Stimulated activated naive CD8-positive, alpha-beta T cell treated with anti-CD3 and anti-CD28 coated beads, Interleukin-15, Interleukin-2, amounts not matched to agents 100 ng/mL and 50 ng/mL, for 24 hours (primary cell): ENCODE measurements around the gene CRB2.

Experiments used
- H3K27ac Mint-ChIP-seq: one replicate; pipeline ENCODE4 v1.8.0; 2021; ENCODE audit warnings: mild to moderate bottlenecking, mixed read lengths
- H3K27me3 Mint-ChIP-seq: one replicate; pipeline ENCODE4 v1.8.0; 2021; ENCODE audit warnings: mixed read lengths
- H3K36me3 Mint-ChIP-seq: one replicate; pipeline ENCODE4 v1.8.0; 2021; ENCODE audit warnings: low read depth, mixed read lengths
- H3K4me1 Mint-ChIP-seq: one replicate; pipeline ENCODE4 v1.8.0; 2021; ENCODE audit warnings: low read depth, mixed read lengths
- H3K4me3 Mint-ChIP-seq: one replicate; pipeline ENCODE4 v1.8.0; 2021; ENCODE audit warnings: mild to moderate bottlenecking, mixed read lengths
- H3K9me3 Mint-ChIP-seq: one replicate; pipeline ENCODE4 v1.8.0; 2021; ENCODE audit warnings: mixed read lengths

CRB2 gene

GRCh38 chr9:123372766-123373446 is 16.9 kb downstream of the CRB2 start:
- H3K4me3 Mint-ChIP-seq, result no peak overlapping the region
- H3K27ac Mint-ChIP-seq, result no peak overlapping the region
- peaks cover 38% of the 10 kb centered on the region for H3K27me3 Mint-ChIP-seq

DNA sequence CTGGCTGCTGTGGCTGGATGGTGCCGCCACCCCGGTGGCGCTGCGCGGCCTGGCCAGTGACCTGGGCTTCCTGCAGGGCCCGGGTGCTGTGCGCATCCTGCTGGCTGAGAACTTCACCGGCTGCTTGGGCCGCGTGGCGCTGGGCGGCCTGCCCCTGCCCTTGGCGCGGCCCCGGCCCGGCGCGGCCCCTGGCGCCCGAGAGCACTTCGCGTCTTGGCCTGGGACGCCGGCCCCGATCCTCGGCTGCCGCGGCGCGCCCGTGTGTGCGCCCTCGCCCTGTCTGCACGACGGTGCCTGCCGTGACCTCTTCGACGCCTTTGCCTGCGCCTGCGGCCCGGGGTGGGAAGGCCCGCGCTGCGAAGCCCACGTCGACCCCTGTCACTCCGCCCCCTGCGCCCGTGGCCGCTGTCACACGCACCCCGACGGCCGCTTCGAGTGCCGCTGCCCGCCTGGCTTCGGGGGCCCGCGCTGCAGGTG is 17.5 kb downstream of the CRB2 start:
- no peak overlapping the region for H3K27ac Mint-ChIP-seq
- H3K36me3 Mint-ChIP-seq, result no peaks in the 10 kb centered on the region
- H3K4me1 Mint-ChIP-seq, result peaks cover 2% of the 10 kb centered on the region
- H3K27me3 Mint-ChIP-seq, result peaks cover 38% of the 10 kb centered on the region
- H3K9me3 Mint-ChIP-seq, result no peaks in the 10 kb centered on the region
- H3K4me3 Mint-ChIP-seq, result no peak overlapping the region

More at GRCh38 chr9:123372766-123373446, 16.9 kb downstream of the CRB2 start:
- Mint-ChIP-seq H3K9me3 (no peaks in the 10 kb centered on the region), H3K36me3 (no peaks in the 10 kb centered on the region), H3K4me1 (peaks cover 2% of the 10 kb centered on the region)

GRCh38 chr9:123373946-123374345 is 17.9 kb downstream of the CRB2 start:
- peaks cover 2% of the 10 kb centered on the region for H3K4me1 Mint-ChIP-seq
- H3K4me3 Mint-ChIP-seq, result no peak overlapping the region
- no peaks in the 10 kb centered on the region for H3K36me3 Mint-ChIP-seq
- H3K27me3 Mint-ChIP-seq, result peaks cover 38% of the 10 kb centered on the region
- no peaks in the 10 kb centered on the region for H3K9me3 Mint-ChIP-seq
- no peak overlapping the region for H3K27ac Mint-ChIP-seq

DNA sequence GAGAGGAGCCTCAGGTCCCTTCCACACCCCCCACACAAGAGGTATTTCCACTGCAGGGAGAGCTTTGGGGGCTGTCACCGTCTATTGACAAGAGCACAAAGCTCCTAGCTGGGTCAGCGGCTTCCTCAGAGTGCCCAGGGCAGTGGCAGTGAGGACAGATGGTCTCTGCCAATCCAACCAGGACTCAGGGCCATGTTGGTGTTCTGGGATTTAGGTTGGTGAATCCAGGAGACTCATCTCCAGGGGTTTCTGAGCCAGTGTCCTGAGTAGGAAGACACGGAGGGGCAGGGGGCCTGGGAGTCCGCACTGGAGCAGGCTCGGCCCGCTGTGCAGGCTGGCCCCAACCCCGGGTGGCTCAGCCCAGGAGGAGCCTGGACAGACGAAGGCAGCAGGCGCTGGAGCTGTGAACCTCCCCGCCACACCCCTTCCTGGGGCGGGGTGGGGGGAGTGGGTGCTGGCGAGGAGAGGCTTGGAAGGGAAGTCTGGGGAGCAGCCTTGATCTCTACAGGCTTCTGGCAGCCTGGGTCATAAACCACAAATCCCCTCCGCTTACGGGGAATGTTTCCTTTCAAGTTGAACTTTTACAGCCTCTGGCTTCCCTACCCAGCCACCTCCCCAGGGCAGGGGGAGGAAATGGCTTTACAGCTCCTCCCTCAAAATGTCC is 19.6 kb downstream of the CRB2 start:
- Mint-ChIP-seq H3K27me3 (peaks cover 31% of the 10 kb centered on the region), H3K4me1 (peaks cover 2% of the 10 kb centered on the region), H3K4me3 (no peak overlapping the region), H3K36me3 (no peaks in the 10 kb centered on the region), H3K27ac (no peak overlapping the region), H3K9me3 (no peaks in the 10 kb centered on the region)

DNA sequence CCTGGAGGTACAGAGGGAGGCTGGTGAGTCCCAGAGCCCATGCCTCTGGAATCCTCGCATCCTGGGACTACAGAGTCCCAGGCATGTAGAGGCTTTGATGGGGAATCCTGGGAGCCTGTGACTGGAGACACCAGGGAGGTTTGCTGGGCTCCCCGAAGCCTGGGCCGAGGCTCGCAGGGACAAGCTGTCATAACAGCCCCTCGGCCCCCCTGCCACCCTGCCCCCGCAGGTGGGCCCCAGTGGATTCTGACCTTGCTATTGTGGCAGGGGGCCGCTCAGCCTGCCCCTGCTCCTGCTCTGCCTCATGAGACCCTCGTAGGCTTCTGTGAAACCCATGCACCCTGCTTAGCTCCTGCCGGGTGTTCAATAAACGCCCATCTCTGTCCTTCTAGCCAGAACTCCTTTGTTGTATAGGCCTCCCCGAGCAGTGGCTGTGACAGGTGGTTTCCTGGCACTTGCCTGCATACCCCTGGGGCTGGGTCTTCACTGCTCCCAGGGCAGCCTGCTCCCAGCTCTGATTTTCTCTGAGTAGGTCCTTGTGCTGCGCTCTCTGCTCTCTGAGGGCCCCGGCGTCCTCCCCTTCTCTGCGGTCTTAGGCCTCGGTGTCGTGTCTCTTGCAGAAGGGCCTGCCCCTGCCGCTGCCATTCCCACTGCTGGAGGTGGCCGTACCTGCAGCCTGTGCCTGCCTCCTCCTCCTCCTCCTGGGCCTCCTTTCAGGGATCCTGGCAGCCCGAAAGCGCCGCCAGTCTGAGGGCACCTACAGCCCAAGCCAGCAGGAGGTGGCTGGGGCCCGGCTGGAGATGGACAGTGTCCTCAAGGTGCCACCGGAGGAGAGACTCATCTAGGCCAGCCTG is 20.4 kb downstream of the CRB2 start:
- Mint-ChIP-seq H3K9me3 (no peaks in the 10 kb centered on the region), H3K27me3 (peaks cover 31% of the 10 kb centered on the region), H3K4me1 (peaks cover 2% of the 10 kb centered on the region), H3K27ac (no peak overlapping the region), H3K36me3 (no peaks in the 10 kb centered on the region), H3K4me3 (no peak overlapping the region)

DNA sequence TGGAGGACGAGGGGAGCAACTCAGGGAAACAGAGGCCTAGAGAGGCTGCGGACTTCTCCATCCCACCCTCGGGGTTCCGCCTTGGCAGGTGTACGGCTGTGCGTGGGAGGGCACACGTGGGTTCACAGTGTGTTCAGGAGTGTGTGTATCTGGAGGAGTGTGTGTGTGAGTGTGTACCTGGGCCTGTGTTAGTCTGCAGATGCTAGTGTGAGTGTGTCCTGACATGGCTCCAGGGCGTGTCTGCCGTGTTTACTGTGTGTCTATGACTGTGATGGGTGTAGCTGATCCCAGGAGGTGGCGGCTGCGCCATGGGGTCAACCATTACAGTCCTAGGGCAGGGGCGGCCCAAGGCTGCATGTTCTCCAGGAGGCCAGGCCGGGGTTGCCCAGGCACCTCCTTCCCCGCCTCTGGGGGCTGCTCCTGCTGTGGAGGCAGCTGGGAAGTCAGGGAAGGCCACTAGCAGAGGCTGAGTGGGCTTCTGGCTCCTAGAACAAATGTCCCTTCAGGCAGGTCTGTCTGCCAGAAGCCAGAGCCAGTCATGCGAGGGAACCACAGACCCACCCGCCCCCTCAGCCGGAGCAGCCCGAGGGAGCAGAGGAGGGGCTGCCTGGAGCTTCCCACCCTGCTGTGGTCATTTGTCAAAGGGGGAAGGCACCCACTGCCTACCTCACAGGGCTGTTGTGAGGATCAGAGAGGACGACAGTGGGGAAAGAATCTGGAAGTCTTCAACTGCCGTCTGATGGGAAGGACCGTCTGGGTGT is 21.4 kb downstream of the CRB2 start:
- H3K4me1 Mint-ChIP-seq, result peaks cover 2% of the 10 kb centered on the region
- no peak overlapping the region for H3K4me3 Mint-ChIP-seq
- H3K27ac Mint-ChIP-seq, result no peak overlapping the region
- no peaks in the 10 kb centered on the region for H3K9me3 Mint-ChIP-seq
- peaks cover 22% of the 10 kb centered on the region for H3K27me3 Mint-ChIP-seq
- H3K36me3 Mint-ChIP-seq, result no peaks in the 10 kb centered on the region

- Mint-ChIP-seq H3K4me3 (no peak overlapping the region), H3K27me3 (peaks cover 17% of the 10 kb centered on the region), H3K27ac (no peak overlapping the region), H3K4me1 (peaks cover 2% of the 10 kb centered on the region), H3K9me3 (no peaks in the 10 kb centered on the region), H3K36me3 (no peaks in the 10 kb centered on the region)
Measured at GRCh38 chr9:123378025-123378424, 22.0 kb downstream of the CRB2 start.

DNA sequence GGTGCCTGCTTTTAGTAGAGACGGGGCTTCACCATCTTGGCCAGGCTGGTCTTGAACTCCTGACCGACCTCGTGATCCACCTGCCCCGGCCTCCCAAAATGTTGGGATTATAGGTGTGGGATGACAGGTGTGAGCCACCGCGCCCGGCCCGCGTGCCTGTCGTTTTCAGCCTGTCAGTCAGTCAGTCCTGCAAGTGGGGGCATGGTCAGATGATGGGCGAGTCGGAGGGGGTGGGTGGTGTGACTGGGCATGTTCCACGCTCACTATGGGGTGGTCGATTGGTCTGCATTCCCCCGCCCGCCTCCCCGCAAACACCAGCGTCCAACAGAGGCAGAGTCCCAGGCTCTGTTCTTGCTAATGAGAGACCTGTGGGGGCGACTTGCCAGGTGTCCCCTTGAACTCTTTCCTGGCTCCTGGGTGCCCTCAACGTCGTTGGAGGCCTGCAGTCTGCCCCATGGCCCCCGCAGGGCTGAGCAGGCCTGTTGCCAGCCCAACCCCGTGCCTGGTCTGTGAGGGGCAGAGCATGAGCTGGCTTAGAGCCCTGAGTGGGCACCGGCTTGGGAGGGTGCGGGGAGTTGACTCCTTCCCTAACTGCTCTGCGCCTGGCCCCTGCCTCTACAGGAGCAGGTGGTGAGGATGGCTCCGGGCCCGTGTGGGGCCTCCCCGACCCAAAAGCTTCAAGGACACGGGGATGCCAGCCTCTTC is 23.1 kb downstream of the CRB2 start:
- Mint-ChIP-seq H3K36me3 (no peaks in the 10 kb centered on the region), H3K4me1 (peaks cover 2% of the 10 kb centered on the region), H3K9me3 (no peaks in the 10 kb centered on the region), H3K27me3 (peaks cover 15% of the 10 kb centered on the region), H3K4me3 (no peak overlapping the region), H3K27ac (no peak overlapping the region)

GRCh38 chr9:123380852-123381705 is 25.1 kb downstream of the CRB2 start:
- peaks cover 3% of the 10 kb centered on the region for H3K27me3 Mint-ChIP-seq
- H3K9me3 Mint-ChIP-seq, result no peaks in the 10 kb centered on the region
- H3K27ac Mint-ChIP-seq, result no peak overlapping the region
- H3K4me1 Mint-ChIP-seq, result peaks cover 2% of the 10 kb centered on the region
- H3K4me3 Mint-ChIP-seq, result no peak overlapping the region
- no peaks in the 10 kb centered on the region for H3K36me3 Mint-ChIP-seq

GRCh38 chr9:123382653-123383511 is 26.9 kb downstream of the CRB2 start:
- Mint-ChIP-seq H3K4me3 (no peak overlapping the region), H3K27ac (no peak overlapping the region), H3K4me1 (no peaks in the 10 kb centered on the region), H3K9me3 (no peaks in the 10 kb centered on the region), H3K36me3 (no peaks in the 10 kb centered on the region), H3K27me3 (no peaks in the 10 kb centered on the region)

- H3K36me3 Mint-ChIP-seq, result no peaks in the 10 kb centered on the region
- no peaks in the 10 kb centered on the region for H3K27me3 Mint-ChIP-seq
- no peak overlapping the region for H3K27ac Mint-ChIP-seq
- no peak overlapping the region for H3K4me3 Mint-ChIP-seq
- H3K9me3 Mint-ChIP-seq, result no peaks in the 10 kb centered on the region
- no peaks in the 10 kb centered on the region for H3K4me1 Mint-ChIP-seq
Measured at GRCh38 chr9:123383512-123384170, 27.6 kb downstream of the CRB2 start.

DNA sequence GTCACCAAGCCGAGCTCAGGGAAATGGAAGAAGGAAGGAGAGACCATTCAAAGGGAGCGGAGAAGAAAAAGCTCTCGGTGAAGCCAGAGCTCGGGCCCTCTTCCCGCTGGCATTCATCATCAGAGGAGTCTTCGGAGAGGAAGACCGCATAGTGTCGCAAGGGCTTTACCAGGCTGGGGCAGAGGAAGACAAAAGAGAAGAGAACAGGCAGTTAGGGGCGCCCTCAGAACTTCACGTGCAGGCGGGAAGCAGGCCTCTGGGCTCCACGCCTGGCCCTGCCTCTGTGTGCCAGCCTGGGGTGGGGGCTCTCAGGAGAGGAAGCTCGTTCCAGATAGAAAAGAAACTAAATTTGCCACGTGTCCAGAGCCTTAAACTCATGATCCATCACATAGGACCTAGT is 31.7 kb downstream of the CRB2 start:
- no peaks in the 10 kb centered on the region for H3K9me3 Mint-ChIP-seq
- H3K4me3 Mint-ChIP-seq, result no peak overlapping the region
- no peaks in the 10 kb centered on the region for H3K4me1 Mint-ChIP-seq
- no peak overlapping the region for H3K27ac Mint-ChIP-seq
- H3K27me3 Mint-ChIP-seq, result no peaks in the 10 kb centered on the region
- no peaks in the 10 kb centered on the region for H3K36me3 Mint-ChIP-seq
